K562 (cell line): ENCODE data around the gene OBSL1. TPM values are rescaled to one million over a fixed set of nuclear protein-coding genes. Genes with fewer than 3 reads are reported as not detected.

Experiments used
- ATAC-seq: fragments of 200-7000 bp; cut with Tn5 transposase; 3 replicates; pipeline ENCODE4 v1.9.1; 2020; ENCODE audit warnings: moderate library complexity
- BruUV-seq: library from RNA; stranded (reverse); fragments of 400-500 nt; replicated peaks from 2 replicates; lab custom pipeline; 2021; lab: Mats Ljungman, UMichigan
- CTCF ChIA-PET: fragments of 300-600 bp; formaldehyde crosslinking; extraction: SDS; loops from one replicate; lab custom pipeline; 2021; ENCODE audit warnings: low intra/inter-chr PET ratio; lab: Yijun Ruan, JAX
- POLR2A ChIA-PET: fragments of 300-600, 350-650 bp; sonication (Branson Sonifier 250); formaldehyde crosslinking; extraction: SDS; loops from one replicate; lab custom pipeline; 2021; ENCODE audit warnings: antibody characterized with exemption, inconsistent platforms; lab: Yijun Ruan, JAX
- DNase-seq, 4 experiments: peaks; one replicate each; pipeline versions ENCODE4 v3.0.0 to v3.0.0-alpha.2; 2011 to 2018; ENCODE audit warnings: low spot score in 3 of 4, mixed read lengths in 3 of 4; ENCODE audit errors: extremely low read depth in 1 of 4
- FAIRE-seq: peaks from 2 replicates; lab custom pipeline; 2011; peaks lifted over from hg19 to GRCh38; lab: Jason Lieb, UNC
- H2AFZ ChIP-seq: 2 replicates; pipeline ENCODE4 v1.6.0; 2011; ENCODE audit warnings: low read depth, low read length, control low read depth, inconsistent platforms
- H3K27ac ChIP-seq: fragments of 200-600 bp; 3 replicates; pipeline ENCODE4 v1.8.0; 2011; ENCODE audit warnings: low read depth, mild to moderate bottlenecking, control low read depth, inconsistent platforms, low read length, moderate library complexity, mixed read lengths; ENCODE audit errors: extremely low read depth
- H3K27me3 ChIP-seq, 2 experiments: fragments of 300-600 bp in 1 of 2; 2 replicates in 1 of 2; 3 replicates in 1 of 2; pipeline versions ENCODE4 v1.6.0 to v1.8.0; 2011; ENCODE audit warnings: inconsistent platforms in 2 of 2, low read length in 2 of 2, mild to moderate bottlenecking in 1 of 2, mixed read lengths in 1 of 2, moderate library complexity in 1 of 2; ENCODE audit not compliant: control insufficient read depth in 2 of 2, insufficient read depth in 2 of 2
- H3K36me3 ChIP-seq: fragments of 300-600 bp; 3 replicates; pipeline ENCODE4 v1.8.0; 2011; ENCODE audit warnings: mild to moderate bottlenecking, low read length, inconsistent platforms; ENCODE audit not compliant: control insufficient read depth, insufficient read depth
- H3K4me1 ChIP-seq, 2 experiments: fragments of 200-600 bp in 1 of 2; replicated peaks in 1 of 2; 2 replicates in 1 of 2; 3 replicates in 1 of 2; pipeline versions ENCODE4 v1.5.1 to v1.8.0; 2011; ENCODE audit warnings: inconsistent platforms in 2 of 2, low read length in 2 of 2, mild to moderate bottlenecking in 1 of 2, mixed read lengths in 1 of 2, moderate library complexity in 1 of 2; ENCODE audit not compliant: control insufficient read depth in 2 of 2, insufficient read depth in 2 of 2
- H3K4me2 ChIP-seq: 2 replicates; pipeline ENCODE4 v1.6.1; 2011; ENCODE audit warnings: low read length, control low read depth, inconsistent platforms, mixed read lengths; ENCODE audit not compliant: insufficient read depth
- H3K4me3 ChIP-seq: fragments of 200-600 bp; sonication (generic), shearing (Covaris generic); 2 replicates; pipeline ENCODE4 v1.5.1; 2016; ENCODE audit warnings: control low read depth, inconsistent platforms
- H3K79me2 ChIP-seq: fragments of 200-600 bp; 3 replicates; pipeline ENCODE4 v1.8.0; 2011; ENCODE audit warnings: low read length, inconsistent platforms; ENCODE audit not compliant: control insufficient read depth, insufficient read depth
- H3K9ac ChIP-seq, 2 experiments: 2 replicates each; pipeline versions ENCODE4 v1.6.0 to v1.6.1; 2011; ENCODE audit warnings: low read depth in 2 of 2, low read length in 2 of 2, control low read depth in 1 of 2, inconsistent platforms in 1 of 2, mild to moderate bottlenecking in 1 of 2, mixed read lengths in 1 of 2; ENCODE audit not compliant: insufficient read depth in 1 of 2
- H3K9me1 ChIP-seq: one replicate; pipeline ENCODE4 v1.6.0; 2011; ENCODE audit warnings: inconsistent platforms, mild to moderate bottlenecking, low read length, moderate library complexity; ENCODE audit not compliant: control insufficient read depth, insufficient read depth
- H3K9me3 ChIP-seq: replicated peaks from 2 replicates; pipeline ENCODE4 v1.5.1; 2011; ENCODE audit warnings: low read depth, low read length, inconsistent platforms; ENCODE audit not compliant: control insufficient read depth, insufficient read depth
- H4K20me1 ChIP-seq: replicated peaks from 2 replicates; pipeline ENCODE4 v1.6.1; 2011; ENCODE audit warnings: low read length, inconsistent platforms, mixed read lengths; ENCODE audit not compliant: control insufficient read depth, insufficient read depth
- CXXC5 ChIP-seq: fragments of 250-450 bp; sonication (Bioruptor Pico); IDR thresholded peaks from 2 replicates; pipeline ENCODE4 v1.8.0; 2022; ENCODE audit warnings: inconsistent platforms, mild to moderate bottlenecking, moderate library complexity
- KDM1A ChIP-seq, 2 experiments: fragments of 450-650 bp; IDR thresholded peaks; 2 replicates each; pipeline ENCODE4 v1.6.1; 2016; ENCODE audit warnings: mild to moderate bottlenecking in 2 of 2
- MIER1 ChIP-seq: fragments of 450-650 bp; IDR thresholded peaks from 2 replicates; pipeline ENCODE4 v1.6.1; 2016; ENCODE audit warnings: antibody characterized with exemption, mild to moderate bottlenecking, low read depth
- MTA2 ChIP-seq: fragments of 450-650 bp; IDR thresholded peaks from 2 replicates; pipeline ENCODE4 v1.6.1; 2016; ENCODE audit warnings: low read depth
- OTX1 ChIP-seq: fragments of 450-650 bp; formaldehyde crosslinking; IDR thresholded peaks from 2 replicates; pipeline ENCODE4 v1.4.0; 2022; ENCODE audit warnings: mild to moderate bottlenecking
- POLR2G ChIP-seq: fragments of 200-400 bp; formaldehyde crosslinking; IDR thresholded peaks from 2 replicates; pipeline ENCODE4 v1.6.1; 2017; ENCODE audit warnings: low read depth, mild to moderate bottlenecking, antibody characterized with exemption, low read length, moderate library complexity
- RNF2 ChIP-seq: sonication (generic); IDR thresholded peaks from 2 replicates; pipeline ENCODE4 v1.6.1; 2016
- TBP ChIP-seq: optimal IDR thresholded peaks from 2 replicates; pipeline ENCODE3; 2011; ENCODE audit warnings: low read depth, low read length, improper control_type of control experiment
- WGBS: fragments of 100-300 bp; shearing (Covaris generic); methylation state at CpG from one replicate; pipeline ENCODE4 v1.1.6; 2016; ENCODE audit warnings: low coverage, mixed read lengths; ENCODE audit not compliant: insufficient coverage; ENCODE audit errors: missing lambda C conversion rate; 5-methylcytosine and 5-hydroxymethylcytosine counted together
- in situ Hi-C: fragments of 300-500 bp; cut with MboI; formaldehyde crosslinking; loops from 4 replicates; pipeline ENCODE4 v1.15.0; 2018; ENCODE audit warnings: inconsistent platforms, mixed read lengths
- intact Hi-C: fragments of 100-400 bp; cut with micrococcal nuclease; formaldehyde crosslinking; loops from 2 replicates; pipeline ENCODE4 v1.14.2; 2022
- polyA plus RNA-seq, 8 experiments: library from polyadenylated mRNA; depleted of rRNA in 4 of 8; stranded (reverse) in 5 of 8; unstranded in 3 of 8; fragments of >200 nt; fragmentation: Nextera tagmentation in 2 of 8; fragmentation: Illumina TruSeq in 1 of 8; extraction: Ambion mirVana in 2 of 8; extraction: Trizol in 1 of 8; gene quantifications; 2 replicates each; pipeline versions ENCODE4 v1.2.1 to v1.2.3, GENCODE V29; 2011 to 2014; ENCODE audit warnings: inconsistent platforms in 1 of 8, missing spikeins in 1 of 8
- total RNA-seq, 7 experiments: library from RNA; depleted of rRNA in 6 of 7; stranded (reverse); fragments of >200 nt in 6 of 7; fragmentation: Illumina TruSeq in 2 of 7; extraction: Trizol in 2 of 7; gene quantifications; 2 replicates each; pipeline versions ENCODE4 v1.2.1 to v1.2.3, GENCODE V29; 2011 to 2021; ENCODE audit warnings: low replicate concordance in 1 of 7
- TF ChIP-seq, protein P1 (sequence below): sonication (generic); formaldehyde crosslinking; IDR thresholded peaks from 2 replicates; pipeline ENCODE4 v1.4.0; 2020; ENCODE audit warnings: mild to moderate bottlenecking, missing genetic modification reagents
- TF ChIP-seq, protein P2 (sequence below), 2 experiments: fragments of 450-650 bp in 1 of 2; IDR thresholded peaks; 2 replicates each; pipeline ENCODE4 v1.6.1; 2011 to 2017; ENCODE audit warnings: low read depth in 2 of 2, antibody characterized with exemption in 1 of 2, borderline replicate concordance in 1 of 2, low read length in 1 of 2, mild to moderate bottlenecking in 1 of 2, mixed read lengths in 1 of 2; ENCODE audit not compliant: control insufficient read depth in 1 of 2
- TF ChIP-seq, protein P3 (sequence below): fragments of 450-650 bp; formaldehyde crosslinking; IDR thresholded peaks from 2 replicates; pipeline ENCODE4 v1.4.0; 2022; ENCODE audit warnings: missing genetic modification characterization

The OBSL1 gene
- total and polyA plus RNA-seq, 9 of the 15 experiments (the other 6 are each of a cell fraction or from before 2014, with no cell fraction given), result 1.2 to 26.6 (median 8.6) TPM

DNA sequence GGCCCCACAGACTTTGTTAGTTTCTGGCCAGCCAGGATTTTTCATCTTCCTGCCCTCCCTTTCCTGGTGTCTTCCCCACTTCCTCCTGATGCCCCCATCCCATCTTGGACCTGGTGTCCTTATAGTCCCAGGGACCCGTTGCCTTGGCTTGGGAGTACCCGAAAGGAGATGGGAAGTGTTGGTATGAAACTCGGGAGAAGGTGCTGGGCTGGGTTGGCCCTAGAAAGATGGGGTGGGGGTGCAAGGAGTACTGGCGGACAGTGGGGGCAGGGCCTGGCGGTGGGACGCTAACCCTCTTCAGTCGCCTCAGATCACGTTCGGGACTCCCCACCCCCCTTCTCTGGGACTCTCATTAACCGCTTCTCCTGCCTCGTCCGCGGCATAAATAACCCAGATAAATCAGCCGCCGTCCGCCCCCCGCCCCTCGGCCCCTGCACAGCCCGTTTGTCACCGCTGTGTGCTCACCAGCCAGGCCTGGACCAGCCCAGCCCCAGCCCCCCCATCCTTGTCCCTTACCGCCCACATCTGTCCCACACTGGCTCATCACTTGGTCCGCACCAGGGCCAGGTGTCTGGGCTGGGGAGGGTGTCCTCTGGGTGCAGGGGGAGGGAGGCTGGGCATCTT, 60.7 kb downstream of the OBSL1 start (continued):
- TF ChIP-seq, protein P1, sequence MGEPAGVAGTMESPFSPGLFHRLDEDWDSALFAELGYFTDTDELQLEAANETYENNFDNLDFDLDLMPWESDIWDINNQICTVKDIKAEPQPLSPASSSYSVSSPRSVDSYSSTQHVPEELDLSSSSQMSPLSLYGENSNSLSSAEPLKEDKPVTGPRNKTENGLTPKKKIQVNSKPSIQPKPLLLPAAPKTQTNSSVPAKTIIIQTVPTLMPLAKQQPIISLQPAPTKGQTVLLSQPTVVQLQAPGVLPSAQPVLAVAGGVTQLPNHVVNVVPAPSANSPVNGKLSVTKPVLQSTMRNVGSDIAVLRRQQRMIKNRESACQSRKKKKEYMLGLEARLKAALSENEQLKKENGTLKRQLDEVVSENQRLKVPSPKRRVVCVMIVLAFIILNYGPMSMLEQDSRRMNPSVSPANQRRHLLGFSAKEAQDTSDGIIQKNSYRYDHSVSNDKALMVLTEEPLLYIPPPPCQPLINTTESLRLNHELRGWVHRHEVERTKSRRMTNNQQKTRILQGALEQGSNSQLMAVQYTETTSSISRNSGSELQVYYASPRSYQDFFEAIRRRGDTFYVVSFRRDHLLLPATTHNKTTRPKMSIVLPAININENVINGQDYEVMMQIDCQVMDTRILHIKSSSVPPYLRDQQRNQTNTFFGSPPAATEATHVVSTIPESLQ (CRISPR knock-in tag), result no peak
- TF ChIP-seq, all 486 proteins: peak for 10

DNA sequence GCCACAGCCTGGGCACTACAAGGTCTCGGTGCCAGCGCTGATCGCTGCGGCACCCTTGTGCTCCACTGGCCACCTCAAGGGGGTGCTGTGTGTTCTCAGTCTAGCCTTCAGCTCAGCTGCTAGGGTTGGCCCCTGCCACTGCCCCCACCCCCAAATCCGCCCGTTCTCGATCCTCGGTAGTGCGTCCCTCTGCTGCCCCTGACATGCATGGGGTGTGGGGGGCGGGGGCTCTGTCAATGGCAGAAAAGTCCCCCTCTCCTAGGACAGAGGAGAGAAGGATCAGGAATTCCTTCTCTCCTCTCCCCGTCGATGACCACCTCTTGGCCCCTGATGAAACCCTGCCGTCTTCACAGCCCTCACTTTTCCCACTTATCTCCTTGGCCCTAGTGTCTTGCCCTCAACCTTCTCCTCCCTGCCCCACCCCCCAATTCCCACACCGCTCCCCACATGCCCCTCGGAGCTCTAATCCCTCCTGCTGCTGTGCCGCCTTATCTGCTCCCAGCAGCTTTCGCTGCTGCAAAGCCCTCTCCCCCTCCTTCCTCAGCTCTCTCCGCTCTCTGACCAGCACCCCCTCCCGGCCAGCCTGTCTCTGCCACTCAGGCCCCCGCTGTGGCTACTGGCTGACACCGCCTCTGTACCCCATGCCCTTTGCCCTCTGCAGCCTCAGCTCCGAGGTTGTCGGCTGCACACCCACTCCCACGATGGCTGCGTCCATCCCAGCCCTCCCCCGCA, 61.4 kb downstream of the OBSL1 start:
- whole genome bisulfite sequencing, result 0% methylated on average over 9 of the region's 26 CpGs
- in situ Hi-C loops, result no loop called here
- Histone ChIP-seq H3K4me3 (no peak overlapping the region), H3K27ac (peak overlapping the region; percentile 89), H3K4me1 (peaks cover 68 to 98% of the 10 kb centered on the region in 2 experiments), H3K9me3 (no peaks in the 10 kb centered on the region), H3K9me1 (no peaks in the 10 kb centered on the region), H3K4me2 (peak overlapping the region; percentile 78), H3K79me2 (peaks cover 7% of the 10 kb centered on the region), H3K27me3 (no peaks in the 10 kb centered on the region), H4K20me1 (no peaks in the 10 kb centered on the region), H2AFZ (peak overlapping the region; percentile 38; the same call in 1 of the 2 replicates), H3K9ac (peak overlapping the region; percentile 63 to 78), H3K36me3 (peaks cover 27% of the 10 kb centered on the region; the same call in 1 of the 3 replicates)
- CTCF ChIA-PET, result interaction anchor here (0.7 to 1.4 kb wide), 4 partner anchors 14 to 107 kb away, joined by 3 to 8 read pairs (median 4); a partner anchor contains a TSS
- intact Hi-C loops, result loop anchor here (1.0 kb wide), 3 partner anchors 11 to 16 kb away; partner anchors contain the start of gene GMPPA
- ATAC-seq (peak; percentile 71), FAIRE-seq (peak; percentile 96), DNase-seq (peak; percentile 83 to 95 (median 88))
- BruUV-seq, result no TSS peak
- POLR2A ChIA-PET, result interaction anchor here (0.6 to 3.4 kb wide), 4 partner anchors 10 to 18 kb away, joined by 3 to 37 read pairs (median 3); partner anchors contain the start of gene GMPPA
- TF ChIP-seq MTA2, result peak; percentile 97
- TF ChIP-seq TBP, result peak; percentile 26
- TF ChIP-seq CXXC5, result peak; percentile 72
- TF ChIP-seq RNF2, result peak; percentile 95
- peak; percentile 34; the same call in 1 of the 2 replicates for TF ChIP-seq OTX1 (CRISPR knock-in tag)
- TF ChIP-seq POLR2G, result peak; percentile 64
- TF ChIP-seq KDM1A (IDR thresholded peaks at IDR 0.05), result peak; percentile 93
- TF ChIP-seq MIER1, result 0 out of 2 replicates have a peak, but pooled peaks have one; percentile 19
- TF ChIP-seq, protein P2, sequence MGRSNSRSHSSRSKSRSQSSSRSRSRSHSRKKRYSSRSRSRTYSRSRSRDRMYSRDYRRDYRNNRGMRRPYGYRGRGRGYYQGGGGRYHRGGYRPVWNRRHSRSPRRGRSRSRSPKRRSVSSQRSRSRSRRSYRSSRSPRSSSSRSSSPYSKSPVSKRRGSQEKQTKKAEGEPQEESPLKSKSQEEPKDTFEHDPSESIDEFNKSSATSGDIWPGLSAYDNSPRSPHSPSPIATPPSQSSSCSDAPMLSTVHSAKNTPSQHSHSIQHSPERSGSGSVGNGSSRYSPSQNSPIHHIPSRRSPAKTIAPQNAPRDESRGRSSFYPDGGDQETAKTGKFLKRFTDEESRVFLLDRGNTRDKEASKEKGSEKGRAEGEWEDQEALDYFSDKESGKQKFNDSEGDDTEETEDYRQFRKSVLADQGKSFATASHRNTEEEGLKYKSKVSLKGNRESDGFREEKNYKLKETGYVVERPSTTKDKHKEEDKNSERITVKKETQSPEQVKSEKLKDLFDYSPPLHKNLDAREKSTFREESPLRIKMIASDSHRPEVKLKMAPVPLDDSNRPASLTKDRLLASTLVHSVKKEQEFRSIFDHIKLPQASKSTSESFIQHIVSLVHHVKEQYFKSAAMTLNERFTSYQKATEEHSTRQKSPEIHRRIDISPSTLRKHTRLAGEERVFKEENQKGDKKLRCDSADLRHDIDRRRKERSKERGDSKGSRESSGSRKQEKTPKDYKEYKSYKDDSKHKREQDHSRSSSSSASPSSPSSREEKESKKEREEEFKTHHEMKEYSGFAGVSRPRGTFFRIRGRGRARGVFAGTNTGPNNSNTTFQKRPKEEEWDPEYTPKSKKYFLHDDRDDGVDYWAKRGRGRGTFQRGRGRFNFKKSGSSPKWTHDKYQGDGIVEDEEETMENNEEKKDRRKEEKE (IDR thresholded peaks at IDR 0.05; ENCODE audit: borderline replicate concordance in 1 of 2, control insufficient read depth in 1 of 2, low read depth in 2 of 2, low read length in 1 of 2), result 0 out of 4 replicates have a peak, but pooled peaks of 1 of the 2 experiments have one; percentile 43
- TF ChIP-seq, protein P3, sequence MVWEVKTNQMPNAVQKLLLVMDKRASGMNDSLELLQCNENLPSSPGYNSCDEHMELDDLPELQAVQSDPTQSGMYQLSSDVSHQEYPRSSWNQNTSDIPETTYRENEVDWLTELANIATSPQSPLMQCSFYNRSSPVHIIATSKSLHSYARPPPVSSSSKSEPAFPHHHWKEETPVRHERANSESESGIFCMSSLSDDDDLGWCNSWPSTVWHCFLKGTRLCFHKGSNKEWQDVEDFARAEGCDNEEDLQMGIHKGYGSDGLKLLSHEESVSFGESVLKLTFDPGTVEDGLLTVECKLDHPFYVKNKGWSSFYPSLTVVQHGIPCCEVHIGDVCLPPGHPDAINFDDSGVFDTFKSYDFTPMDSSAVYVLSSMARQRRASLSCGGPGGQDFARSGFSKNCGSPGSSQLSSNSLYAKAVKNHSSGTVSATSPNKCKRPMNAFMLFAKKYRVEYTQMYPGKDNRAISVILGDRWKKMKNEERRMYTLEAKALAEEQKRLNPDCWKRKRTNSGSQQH (CRISPR knock-in tag), result 0 out of 2 replicates have a peak, but pooled peaks have one; percentile 64
